Spleen (tissue), 11 donors: ENCODE results near the gene ZNF385B. TPM values are rescaled to one million over a fixed set of nuclear protein-coding genes. Genes with fewer than 3 reads are reported as not detected.

ENCODE experiments used
- DNase-seq: peaks from one replicate; pipeline ENCODE4 v3.0.0-alpha.2; 2020
- H3K27ac ChIP-seq, 8 donors: fragments of 200-600 bp; sonication (generic) in 7 of 8; 1 replicate in 4 of 8; 2 replicates in 4 of 8; pipeline versions ENCODE4 v1.5.0 to v1.8.0; 2016 to 2021; ENCODE audit warnings: inconsistent platforms in 4 of 8, mild to moderate bottlenecking in 4 of 8, moderate library complexity in 1 of 8
- H3K27me3 ChIP-seq, 7 donors: fragments of 200-600 bp; sonication (generic) in 6 of 7; replicated peaks in 1 of 7; 1 replicate in 4 of 7; 2 replicates in 3 of 7; pipeline versions ENCODE4 v1.5.0 to v1.8.0; 2016 to 2021; ENCODE audit warnings: inconsistent platforms in 3 of 7, mild to moderate bottlenecking in 1 of 7
- H3K36me3 ChIP-seq, 6 donors: fragments of 200-600 bp; sonication (generic) in 5 of 6; 1 replicate in 4 of 6; 2 replicates in 2 of 6; pipeline versions ENCODE4 v1.5.0 to v1.8.0; 2016 to 2021; ENCODE audit warnings: inconsistent platforms in 2 of 6
- H3K4me1 ChIP-seq, 6 donors: fragments of 200-600 bp; sonication (generic) in 5 of 6; 1 replicate in 3 of 6; 2 replicates in 3 of 6; pipeline versions ENCODE4 v1.5.0 to v1.8.0; 2016 to 2021; ENCODE audit warnings: inconsistent platforms in 3 of 6
- H3K4me3 ChIP-seq, 8 donors: fragments of 200-600 bp; sonication (generic) in 7 of 8; 1 replicate in 4 of 8; 2 replicates in 4 of 8; pipeline versions ENCODE4 v1.5.0 to v1.8.0; 2016 to 2021; ENCODE audit warnings: inconsistent platforms in 4 of 8, mild to moderate bottlenecking in 4 of 8, moderate library complexity in 2 of 8
- H3K9me3 ChIP-seq, 8 donors: fragments of 200-600 bp; sonication (generic) in 7 of 8; 1 replicate in 4 of 8; 2 replicates in 4 of 8; pipeline versions ENCODE4 v1.5.0 to v1.8.0; 2016 to 2021; ENCODE audit warnings: inconsistent platforms in 4 of 8
- CTCF ChIP-seq, 11 experiments: fragments of 200-600 bp in 7 of 11; fragments of 450-650 bp in 4 of 11; sonication (generic) in 4 of 11; IDR thresholded peaks in 8 of 11; conservative IDR thresholded peaks in 3 of 11; 1 replicate in 7 of 11; 2 replicates in 4 of 11; pipeline versions ENCODE4 v1.4.0 to v1.8.0; 2016 to 2021; ENCODE audit warnings: antibody characterized with exemption in 11 of 11, inconsistent platforms in 4 of 11, mild to moderate bottlenecking in 1 of 11
- POLR2A ChIP-seq, 3 donors: fragments of 450-650 bp; IDR thresholded peaks; one replicate each; pipeline ENCODE4 v1.5.1; 2017; ENCODE audit warnings: antibody characterized with exemption in 3 of 3, mild to moderate bottlenecking in 1 of 3
- POLR2AphosphoS5 ChIP-seq, 3 donors: sonication (generic); formaldehyde crosslinking; IDR thresholded peaks; one replicate each; pipeline ENCODE4 v1.5.1; 2017; ENCODE audit warnings: antibody characterized with exemption in 3 of 3
- WGBS, 5 donors: extraction: QIAGEN DNeasy Blood & Tissue Kit in 3 of 5; methylation state at CpG; one replicate each; pipeline versions ENCODE4 v1.1.5 to v1.1.7; 2013 to 2018; 5-methylcytosine and 5-hydroxymethylcytosine counted together
- intact Hi-C: fragments of 100-400 bp; cut with DNase I; formaldehyde crosslinking; loops from one replicate; pipeline ENCODE4 v1.15.0; 2023; ENCODE audit warnings: low total_unique reads
- microRNA-seq, 3 donors: library from miRNA; unstranded; fragments of <30 nt; microRNA quantifications; one replicate each; pipeline versions ENCODE4 to v1.1.0, GENCODE V29; 2019 to 2020
- polyA plus RNA-seq, 3 donors: library from polyadenylated mRNA; stranded (reverse); fragments of 200-250 nt; gene quantifications; one replicate each; pipeline ENCODE4 v1.2.1, GENCODE V29; 2013
- small RNA-seq, 4 donors: library from RNA; depleted of rRNA; stranded (forward); fragments of <200 nt; gene quantifications; one replicate each; pipeline ENCODE3, GENCODE V24; 2016
- total RNA-seq, 7 donors: library from RNA; depleted of rRNA in 3 of 7; stranded (reverse); fragments of >200 nt in 3 of 7; fragmentation: NEBNext Ultra II Directional in 4 of 7; extraction: Animal tissue kit (Norgen Biotek cat#: 25700) in 4 of 7; gene quantifications; one replicate each; pipeline versions ENCODE4 v1.1.0 to v1.2.1, GENCODE V29; 2016 to 2021
- donor health status: healthy with polysubstance abuse.
- donor health status: DM: no; HTN: no; CAD: no; lungs with moderate emphysema.
- donor health status: DM: no; HTN: no; CAD: no.
- donor health status: Bipolar disorder and iron deficiency.
- donor health status: healthy.
- donor health status: DM: no; HTN: no; CAD: no.
- donor health status: DM: yes; HTN: yes; CAD: no.

Gene ZNF385B
- total and polyA plus RNA-seq, 10 donors: 0.03 to 4.3 (median 0.37) TPM; not detected in 3

GRCh38 chr2:179410552-179411356 lies 450.7 kb downstream of the ZNF385B start:
- intact Hi-C loops: no loop called here

GRCh38 chr2:179403624-179404023 lies 457.8 kb downstream of the ZNF385B start:
- DNase-seq: no peak
- no peak for TF ChIP-seq POLR2AphosphoS5 (IDR thresholded peaks at IDR 0.05)
- no peak for TF ChIP-seq CTCF (IDR thresholded peaks at IDR 0.05 in 8 of 11, conservative IDR thresholded peaks at IDR 0.05 in 3 of 11)
- no peak for TF ChIP-seq POLR2A (IDR thresholded peaks at IDR 0.05)
- Histone ChIP-seq H3K36me3 (no peaks in the 10 kb centered on the region), H3K4me1 (no peaks in the 10 kb centered on the region), H3K27me3 (no peaks in the 10 kb centered on the region), H3K4me3 (no peak overlapping the region), H3K9me3 (no peaks in the 10 kb centered on the region), H3K27ac (no peak overlapping the region)
- intact Hi-C loops: no loop called here

More at GRCh38 chr2:179410552-179411356, 450.7 kb downstream of the ZNF385B start:
- no peak for DNase-seq
- H3K4me3 ChIP-seq: no peak overlapping the region
- H3K9me3 ChIP-seq: no peaks in the 10 kb centered on the region
- H3K4me1 ChIP-seq: peaks cover 0 to 9% (median 2%) of the 10 kb centered on the region in 6 donors
- no peak overlapping the region for H3K27ac ChIP-seq
- no peaks in the 10 kb centered on the region for H3K36me3 ChIP-seq
- peaks cover 0 to 21% (median 0%) of the 10 kb centered on the region in 7 donors for H3K27me3 ChIP-seq
- WGBS, 5 donors: 19 to 36% (median 26%) methylated on average over 8 of the region's 8 CpGs
- TF ChIP-seq CTCF (IDR thresholded peaks at IDR 0.05 in 8 of 11, conservative IDR thresholded peaks at IDR 0.05 in 3 of 11) (peak in 10 of 11 experiments; percentile 26 to 70 (median 54)), POLR2AphosphoS5 (IDR thresholded peaks at IDR 0.05) (no peak)

- intact Hi-C loops: no loop called here
- no peak for TF ChIP-seq POLR2AphosphoS5 (IDR thresholded peaks at IDR 0.05)
- no peak for TF ChIP-seq POLR2A (IDR thresholded peaks at IDR 0.05)
- TF ChIP-seq CTCF (IDR thresholded peaks at IDR 0.05 in 8 of 11, conservative IDR thresholded peaks at IDR 0.05 in 3 of 11): no peak
- Histone ChIP-seq H3K4me3 (no peak overlapping the region), H3K27me3 (no peaks in the 10 kb centered on the region), H3K4me1 (no peaks in the 10 kb centered on the region), H3K9me3 (peaks cover 0 to 5% (median 0%) of the 10 kb centered on the region in 8 donors), H3K27ac (no peak overlapping the region), H3K36me3 (no peaks in the 10 kb centered on the region)
- DNase-seq: no peak
- 66 to 85% (median 81%) methylated on average over 2 of the region's 2 CpGs for WGBS, 5 donors
Measured at GRCh38 chr2:179393481-179393880, 467.9 kb downstream of the ZNF385B start.

Small RNAs within 50 kb of the gene (microRNA-seq; reads per million reads assigned to microRNA genes)
- 0 to 0.28 (median 0) reads per million in 3 donors for gene MIR1258

Small RNAs within 50 kb of the gene (small RNA-seq; reads per million reads assigned to genes)
- gene MIR1258: 0 reads per million in 4 donors

Other genes with a start within 250 kb of the ZNF385B start
- 10 to 100 TPM; 19.8 to 31.7 (median 23.6) TPM for gene CWC22, start 145.7 kb upstream of the ZNF385B start, total RNA-seq
- gene CWC22, start 145.7 kb upstream of the ZNF385B start, polyA plus RNA-seq: 10 to 100 TPM in 2 of 3 donors, 1 to 10 TPM in 1; 9.6 to 11.8 (median 11.1) TPM